Effector memory CD4-positive, alpha-beta T cell (primary cell): ENCODE results near the gene PGGHG.

ENCODE experiments used
- DNase-seq, 3 donors: peaks; one replicate each; pipeline ENCODE4 v3.0.0-alpha.2; 2020
- H3K27ac ChIP-seq: 2 replicates; pipeline ENCODE4 v1.7.0; 2013; ENCODE audit warnings: mild to moderate bottlenecking, low read length, moderate library complexity; ENCODE audit not compliant: insufficient read depth, poor library complexity, severe bottlenecking
- H3K27me3 ChIP-seq: replicated peaks from 2 replicates; pipeline ENCODE4 v1.7.0; 2013; ENCODE audit warnings: mild to moderate bottlenecking, low read length; ENCODE audit not compliant: insufficient read depth, control insufficient read depth, poor library complexity, severe bottlenecking
- H3K36me3 ChIP-seq: 2 replicates; pipeline ENCODE4 v1.7.0; 2013; ENCODE audit warnings: mild to moderate bottlenecking, low read length, moderate library complexity; ENCODE audit not compliant: control insufficient read depth, insufficient read depth
- H3K4me1 ChIP-seq: 2 replicates; pipeline ENCODE4 v1.7.0; 2013; ENCODE audit warnings: low read length, mild to moderate bottlenecking; ENCODE audit not compliant: control insufficient read depth, insufficient read depth, poor library complexity, severe bottlenecking
- H3K4me3 ChIP-seq: 2 replicates; pipeline ENCODE4 v1.7.0; 2013; ENCODE audit warnings: low read length, low read depth, mild to moderate bottlenecking; ENCODE audit not compliant: insufficient read depth, poor library complexity, severe bottlenecking
- H3K9me3 ChIP-seq: 2 replicates; pipeline ENCODE4 v1.7.0; 2013; ENCODE audit warnings: mild to moderate bottlenecking, low read length, moderate library complexity; ENCODE audit not compliant: control insufficient read depth

The PGGHG gene

DNA sequence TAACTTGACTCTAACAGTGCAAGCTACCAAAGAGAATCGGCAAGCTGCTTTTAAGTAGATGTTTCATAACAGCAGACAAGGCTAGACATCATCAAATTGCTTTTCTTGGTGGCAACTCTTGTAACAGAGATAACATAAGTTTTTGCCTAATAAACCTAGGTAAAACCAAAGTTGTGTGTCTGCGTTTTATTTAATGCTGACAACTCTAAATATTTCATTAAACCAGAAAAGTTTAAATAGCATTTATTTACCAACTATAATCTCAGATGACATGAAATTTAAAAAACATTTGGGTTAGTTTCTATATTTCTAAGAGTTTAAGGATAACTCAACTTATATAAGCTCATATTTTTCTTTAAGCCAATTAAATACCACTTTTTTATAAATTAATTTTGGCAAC lies 51.0 kb downstream of the PGGHG start:
- Histone ChIP-seq H3K9me3 (no peaks in the 10 kb centered on the region), H3K36me3 (no peaks in the 10 kb centered on the region), H3K27ac (no peak overlapping the region), H3K4me3 (no peak overlapping the region), H3K27me3 (no peaks in the 10 kb centered on the region), H3K4me1 (no peaks in the 10 kb centered on the region)
- DNase-seq: no peak

DNA sequence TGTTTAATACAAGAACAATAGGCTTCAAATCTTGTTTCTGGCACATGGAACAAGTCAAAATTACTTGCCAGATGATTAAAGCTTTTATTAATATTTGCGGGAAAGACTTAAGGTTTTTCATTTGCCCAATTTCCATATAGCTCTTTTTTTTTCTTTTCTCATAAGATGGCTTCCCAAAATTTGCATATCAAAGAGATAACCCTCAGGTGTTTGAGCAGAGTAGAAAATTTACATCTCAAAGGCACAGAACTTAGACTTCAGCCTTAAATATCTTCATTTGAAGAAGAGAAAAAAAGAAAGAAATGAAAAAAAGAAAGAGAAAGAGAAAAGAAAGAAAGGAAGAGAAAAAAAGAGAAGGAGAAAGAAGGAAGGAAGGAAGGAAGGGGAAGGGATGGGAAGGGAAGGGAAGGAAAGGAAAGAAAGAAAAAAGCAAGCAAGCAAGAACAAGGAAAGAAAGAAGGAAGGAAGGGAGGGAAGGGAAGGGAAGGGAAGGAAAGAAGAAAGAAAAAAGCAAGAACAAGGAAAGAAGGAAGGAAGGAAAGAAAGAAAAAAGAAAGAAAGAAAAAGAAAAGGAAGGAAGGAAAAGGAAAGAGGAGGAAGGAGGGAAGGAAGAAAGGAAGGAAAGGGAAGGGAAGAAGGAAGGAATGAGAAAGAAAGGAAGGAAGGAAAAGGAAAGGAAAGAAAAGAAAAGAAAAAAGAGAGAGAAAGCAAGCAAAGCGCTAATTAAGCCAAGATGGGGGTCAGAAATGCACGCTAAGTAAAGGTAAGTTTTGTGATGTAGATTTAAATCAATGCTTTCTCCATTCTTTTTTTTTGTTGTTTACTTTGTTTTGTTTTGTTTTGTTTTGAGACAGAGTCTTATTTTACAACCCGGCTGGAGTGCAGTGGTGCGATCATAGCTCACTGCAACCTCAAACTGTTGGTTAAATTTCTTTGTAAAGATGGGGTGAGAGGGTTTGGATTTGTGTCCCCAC lies 51.9 kb downstream of the PGGHG start:
- Histone ChIP-seq H3K4me1 (no peaks in the 10 kb centered on the region), H3K9me3 (no peaks in the 10 kb centered on the region), H3K27ac (no peak overlapping the region), H3K4me3 (no peak overlapping the region), H3K27me3 (no peaks in the 10 kb centered on the region), H3K36me3 (no peaks in the 10 kb centered on the region)
- no peak for DNase-seq

DNA sequence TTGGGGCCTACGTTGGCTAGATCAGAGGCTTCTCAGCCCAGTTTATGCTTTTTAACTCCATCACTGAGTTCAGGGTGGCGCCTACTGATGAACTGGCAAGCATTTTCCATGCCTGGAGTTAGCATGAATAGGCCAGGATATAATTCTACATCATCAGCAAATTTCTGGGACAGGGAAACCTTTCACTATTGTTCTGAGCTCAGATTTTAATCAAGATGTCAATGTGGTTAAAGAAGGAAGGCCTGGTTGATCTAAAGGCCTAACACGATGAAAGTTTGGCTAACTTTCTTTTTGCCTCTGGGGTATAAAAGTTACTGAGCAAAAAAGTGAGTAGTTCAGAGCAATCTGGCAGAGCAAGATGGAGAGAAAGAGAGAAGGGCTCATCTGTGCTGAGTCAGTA lies 53.4 kb downstream of the PGGHG start:
- DNase-seq: no peak
- Histone ChIP-seq H3K27me3 (no peaks in the 10 kb centered on the region), H3K9me3 (no peaks in the 10 kb centered on the region), H3K4me1 (no peaks in the 10 kb centered on the region), H3K27ac (no peak overlapping the region), H3K4me3 (no peak overlapping the region), H3K36me3 (no peaks in the 10 kb centered on the region)

DNA sequence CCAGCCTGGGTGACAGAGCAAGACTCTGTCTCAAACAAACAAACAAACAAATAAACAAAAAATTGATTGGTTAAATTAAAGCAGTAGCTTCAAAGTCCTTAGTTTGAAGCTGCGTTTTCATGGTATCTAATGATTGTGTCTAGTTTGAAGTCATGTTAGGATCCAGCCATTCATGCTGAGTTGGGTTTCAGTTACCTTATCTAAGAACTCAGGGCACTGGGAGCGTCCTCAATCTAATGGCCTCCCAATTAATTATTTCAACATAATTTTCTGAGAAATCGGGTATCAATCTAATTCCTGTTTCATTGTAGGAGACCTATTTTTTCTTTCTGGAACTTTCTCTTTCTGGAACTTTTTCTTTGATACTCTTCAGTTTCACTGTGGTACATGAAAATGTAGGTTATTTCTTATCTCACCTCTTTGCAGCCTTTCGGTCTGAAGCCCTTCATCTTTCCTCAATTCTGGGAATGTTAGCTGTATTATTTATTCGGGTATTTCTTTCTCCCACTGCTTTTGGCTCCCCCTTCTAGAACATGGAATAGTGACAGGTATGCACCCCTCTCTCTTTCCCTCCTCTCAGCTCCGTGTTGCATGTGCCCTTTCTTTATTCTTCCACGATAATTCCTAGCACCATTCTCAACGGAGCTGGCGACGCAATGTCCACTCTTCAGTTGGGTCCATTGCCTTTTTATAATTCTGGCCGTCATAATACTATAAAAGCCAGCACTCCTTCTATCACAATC lies 56.1 kb downstream of the PGGHG start:
- no peaks in the 10 kb centered on the region for H3K36me3 ChIP-seq
- no peak overlapping the region for H3K27ac ChIP-seq
- H3K27me3 ChIP-seq: no peaks in the 10 kb centered on the region
- no peaks in the 10 kb centered on the region for H3K9me3 ChIP-seq
- DNase-seq: no peak
- no peak overlapping the region for H3K4me3 ChIP-seq
- no peaks in the 10 kb centered on the region for H3K4me1 ChIP-seq
